GM18873 (cell line): ENCODE data around the gene FLYWCH2.

Experiments
- ATAC-seq: cut with Tn5 transposase; IDR thresholded peaks from one replicate; pipeline ENCODE4 v1.9.1; 2021; ENCODE audit warnings: mild to moderate bottlenecking, moderate library complexity, moderate number of reproducible peaks; ENCODE audit not compliant: unreplicated experiment, low FRiP score

Gene FLYWCH2

GRCh38 chr16:2852731-2853507, 30.1 kb upstream of the FLYWCH2 start:
- ATAC-seq: no peak

GRCh38 chr16:2853531-2854073, 29.4 kb upstream of the FLYWCH2 start:
- no peak for ATAC-seq

GRCh38 chr16:2854700-2855309, 28.2 kb upstream of the FLYWCH2 start:
- no peak for ATAC-seq

DNA sequence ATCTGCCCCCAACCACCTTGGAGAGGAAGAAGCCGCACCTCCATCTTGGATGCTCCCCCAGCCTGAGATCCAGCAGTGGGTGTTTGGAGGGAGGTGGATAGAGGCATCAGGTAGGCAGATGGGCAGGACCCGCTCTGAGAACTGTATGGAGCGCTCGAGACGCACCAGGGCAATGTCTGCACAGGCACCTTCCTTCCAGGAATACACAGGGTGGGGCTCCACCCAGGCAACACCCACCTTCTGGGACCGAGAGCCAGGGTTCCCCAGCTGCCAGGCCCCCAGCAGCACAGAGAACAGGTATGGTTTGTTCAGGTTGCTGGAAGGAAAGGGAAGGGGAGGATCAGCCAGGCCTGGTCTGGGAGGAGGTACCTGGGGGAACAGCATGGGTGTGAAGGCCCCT, 27.5 kb upstream of the FLYWCH2 start:
- no peak for ATAC-seq

DNA sequence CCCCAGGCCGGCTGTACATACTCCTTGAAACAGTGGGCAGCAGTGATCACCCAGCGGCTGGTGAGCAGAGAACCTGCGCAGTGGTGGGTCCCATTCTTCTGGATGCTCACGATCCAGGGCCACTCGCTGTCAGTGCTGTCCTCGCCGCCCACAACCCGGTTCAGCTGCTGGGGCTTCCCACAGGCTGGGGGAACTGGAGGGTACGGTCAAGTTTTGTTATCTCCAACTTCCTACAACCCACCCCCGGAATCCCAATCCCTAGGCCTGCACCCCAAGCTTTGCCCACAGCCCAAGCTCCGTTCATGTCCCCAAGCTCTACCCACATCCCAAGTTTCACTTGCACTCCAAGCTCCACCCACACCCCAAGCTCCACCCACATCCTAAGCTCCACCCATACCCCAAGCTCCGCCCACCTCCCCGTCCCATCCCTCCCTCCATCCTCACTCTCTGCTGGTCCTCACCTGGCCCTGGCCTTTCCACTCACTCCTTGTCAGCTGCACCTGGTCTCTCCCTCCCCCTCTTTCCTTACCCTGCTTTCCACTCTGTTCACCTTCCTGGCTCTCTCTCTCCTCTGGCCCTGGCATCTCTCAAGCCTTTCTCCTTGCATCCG, 26.8 kb upstream of the FLYWCH2 start:
- ATAC-seq: no peak

DNA sequence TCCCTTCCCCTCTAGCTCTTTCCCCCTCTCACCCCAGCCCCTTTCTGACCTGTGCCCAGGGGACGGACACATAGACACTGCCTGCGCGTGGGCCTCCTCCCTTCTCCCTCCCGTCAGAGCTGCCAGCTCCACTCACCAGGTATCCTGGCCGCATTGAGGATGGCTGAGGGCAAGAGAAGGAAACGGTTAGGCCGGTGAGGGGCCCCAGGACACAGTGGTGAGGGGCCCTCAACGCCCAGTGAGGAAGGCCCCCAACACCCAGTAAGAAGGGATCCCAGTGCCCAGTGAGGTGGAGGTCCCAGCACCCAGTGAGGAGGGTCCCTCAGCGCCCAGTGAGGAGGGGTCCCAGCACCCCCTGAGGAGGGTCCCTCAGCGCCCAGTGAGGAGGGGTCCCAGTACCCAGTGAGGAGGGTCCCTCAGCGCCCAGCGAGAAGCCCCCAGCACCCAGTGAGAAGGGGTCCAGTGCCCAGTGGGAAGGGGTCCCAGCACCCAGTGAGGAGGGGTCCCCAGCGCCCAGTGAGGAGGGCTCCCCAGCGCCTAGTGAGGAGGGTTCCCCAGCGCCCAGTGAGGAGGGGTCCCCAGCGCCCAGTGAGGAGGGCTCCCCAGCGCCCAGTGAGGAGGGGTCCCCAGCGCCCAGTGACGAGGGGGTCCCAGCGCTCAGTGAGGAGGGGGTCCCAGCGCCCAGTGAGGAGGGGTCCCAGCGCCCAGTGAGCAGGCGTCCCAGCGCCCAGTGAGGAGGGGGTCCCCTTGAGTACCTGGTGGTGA, 26.1 kb upstream of the FLYWCH2 start:
- no peak for ATAC-seq

DNA sequence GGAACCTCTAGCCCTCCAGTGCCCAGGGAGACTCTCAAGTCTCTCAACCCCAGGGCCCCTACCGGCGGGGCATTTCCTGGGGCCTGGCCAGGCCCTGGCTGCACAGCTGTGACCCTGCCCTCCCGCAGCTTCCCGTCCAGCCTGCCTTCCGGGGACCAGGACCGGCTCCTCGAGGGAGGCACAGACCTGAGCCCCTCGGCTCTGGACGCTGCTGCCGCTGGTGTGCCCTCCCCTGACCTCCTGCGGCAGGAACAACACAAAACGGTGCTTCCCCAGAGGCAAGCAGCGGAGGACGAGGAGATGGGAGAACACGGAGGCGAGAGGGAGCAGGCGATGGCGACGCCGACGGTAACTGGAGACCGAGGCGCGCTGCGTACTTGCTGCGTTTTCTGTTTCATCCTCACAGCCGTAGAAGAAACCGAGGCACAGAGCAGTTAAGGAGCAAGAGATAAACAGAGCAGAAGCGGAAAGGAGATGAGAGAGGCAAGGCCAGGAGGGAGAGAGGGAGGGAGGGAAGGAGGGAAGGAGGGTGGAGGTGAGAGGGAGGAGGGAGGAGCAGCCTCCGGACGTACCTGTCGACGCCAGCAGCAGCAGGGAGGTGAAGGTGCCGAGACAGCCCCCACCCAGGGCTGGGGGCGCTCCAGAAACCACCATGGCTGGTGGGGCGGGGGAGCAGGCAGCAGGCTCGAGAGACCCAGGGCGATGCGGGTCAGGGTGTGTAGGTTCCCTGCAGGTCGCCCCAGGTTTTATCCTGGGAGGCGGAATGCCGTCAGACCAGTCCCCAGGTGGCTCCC, 25.4 kb upstream of the FLYWCH2 start, which contains the start of gene PRSS22:
Gene PRSS22, minus strand, starts transcription at position 720 of the 794 bp plus-strand sequence. Its CDS starts 66 bp downstream, at position 654.
- ATAC-seq: no peak

GRCh38 chr16:2858245-2859025, 24.6 kb upstream of the FLYWCH2 start:
- no peak for ATAC-seq

DNA sequence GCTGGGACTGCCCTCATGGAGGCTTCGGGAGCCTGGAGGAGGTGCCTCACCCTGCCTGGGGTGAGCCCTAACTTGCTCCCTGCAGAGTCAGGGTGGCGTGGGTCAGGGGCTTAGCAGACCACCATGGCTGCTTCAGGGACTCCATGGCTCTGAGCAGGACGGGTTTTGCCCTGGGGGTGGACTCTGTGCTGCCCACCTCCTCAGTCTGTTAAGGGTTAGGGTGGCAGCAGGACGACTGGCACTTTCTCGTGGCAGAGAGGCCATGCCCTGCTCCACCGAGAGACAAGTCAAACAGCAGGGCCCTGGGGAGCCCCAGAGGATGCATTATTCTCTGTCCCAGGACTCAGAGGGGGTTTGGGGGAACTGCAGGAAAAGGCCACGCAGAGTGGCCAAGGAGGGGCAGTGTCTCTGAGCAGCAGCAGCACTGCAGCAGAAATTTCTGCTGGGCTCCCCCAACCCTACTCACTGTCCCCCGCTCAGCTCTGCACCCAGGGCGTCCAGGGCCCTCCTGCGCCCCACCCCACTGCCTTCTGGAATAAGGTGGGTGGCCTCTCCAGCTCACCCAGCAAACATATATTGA, 23.2 kb upstream of the FLYWCH2 start:
- no peak for ATAC-seq

DNA sequence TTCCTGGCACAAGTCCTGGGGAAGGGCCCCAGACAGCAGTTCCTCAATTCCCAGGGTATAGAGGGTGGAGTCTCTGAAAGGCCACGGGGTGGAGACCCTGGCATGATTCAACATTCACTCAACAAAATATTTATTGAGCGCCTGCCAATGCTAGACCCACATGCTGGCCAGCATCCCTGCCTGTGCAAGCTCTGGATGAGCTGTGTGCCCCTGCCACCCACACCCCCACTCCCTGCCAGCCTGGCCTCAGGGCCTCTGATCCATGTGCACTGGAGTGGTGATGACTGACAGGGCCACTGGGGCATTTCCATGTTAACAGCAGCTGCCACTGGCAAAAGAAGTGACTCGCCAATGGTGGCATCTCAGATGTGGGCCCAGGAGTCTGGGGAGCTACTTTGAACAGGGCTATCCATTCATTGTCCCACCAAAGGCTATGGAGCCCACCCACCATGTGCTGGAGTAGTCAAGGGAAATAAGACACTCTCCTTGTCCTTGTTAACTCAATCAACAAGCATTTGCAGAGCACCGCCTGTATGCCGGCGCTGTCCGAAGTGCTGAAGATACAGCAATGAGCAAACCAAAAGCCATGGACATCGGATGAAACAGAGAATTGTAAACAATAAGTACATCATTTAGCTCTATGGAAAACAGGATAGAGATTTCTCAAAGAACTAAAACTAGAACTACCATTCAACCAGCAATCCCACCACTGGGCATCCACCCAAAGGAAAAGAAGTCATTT, 22.0 kb upstream of the FLYWCH2 start:
- no peak for ATAC-seq

- ATAC-seq: no peak
Measured at GRCh38 chr16:2865651-2866050, 17.4 kb upstream of the FLYWCH2 start.

DNA sequence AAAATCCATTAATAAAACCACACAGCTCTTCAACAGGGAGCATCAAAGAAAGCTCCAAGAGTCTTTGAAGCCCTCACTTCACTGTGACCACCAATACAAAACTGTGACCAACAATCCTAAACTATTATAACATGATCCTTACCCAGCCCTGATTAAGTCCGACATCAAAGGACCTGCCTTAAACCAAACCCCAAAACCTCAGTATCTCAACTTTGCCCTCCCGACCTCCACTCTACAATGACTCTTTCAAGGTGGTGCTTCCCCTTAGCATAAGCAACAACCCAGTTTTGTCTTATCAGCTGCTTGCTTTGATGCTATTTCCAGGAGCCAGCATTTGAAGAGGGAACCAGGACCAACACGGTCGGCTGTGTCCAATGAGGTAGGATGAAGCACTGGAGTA, 16.6 kb upstream of the FLYWCH2 start:
- ATAC-seq: no peak

GRCh38 chr16:2867661-2867986, 15.4 kb upstream of the FLYWCH2 start:
- ATAC-seq: no peak

DNA sequence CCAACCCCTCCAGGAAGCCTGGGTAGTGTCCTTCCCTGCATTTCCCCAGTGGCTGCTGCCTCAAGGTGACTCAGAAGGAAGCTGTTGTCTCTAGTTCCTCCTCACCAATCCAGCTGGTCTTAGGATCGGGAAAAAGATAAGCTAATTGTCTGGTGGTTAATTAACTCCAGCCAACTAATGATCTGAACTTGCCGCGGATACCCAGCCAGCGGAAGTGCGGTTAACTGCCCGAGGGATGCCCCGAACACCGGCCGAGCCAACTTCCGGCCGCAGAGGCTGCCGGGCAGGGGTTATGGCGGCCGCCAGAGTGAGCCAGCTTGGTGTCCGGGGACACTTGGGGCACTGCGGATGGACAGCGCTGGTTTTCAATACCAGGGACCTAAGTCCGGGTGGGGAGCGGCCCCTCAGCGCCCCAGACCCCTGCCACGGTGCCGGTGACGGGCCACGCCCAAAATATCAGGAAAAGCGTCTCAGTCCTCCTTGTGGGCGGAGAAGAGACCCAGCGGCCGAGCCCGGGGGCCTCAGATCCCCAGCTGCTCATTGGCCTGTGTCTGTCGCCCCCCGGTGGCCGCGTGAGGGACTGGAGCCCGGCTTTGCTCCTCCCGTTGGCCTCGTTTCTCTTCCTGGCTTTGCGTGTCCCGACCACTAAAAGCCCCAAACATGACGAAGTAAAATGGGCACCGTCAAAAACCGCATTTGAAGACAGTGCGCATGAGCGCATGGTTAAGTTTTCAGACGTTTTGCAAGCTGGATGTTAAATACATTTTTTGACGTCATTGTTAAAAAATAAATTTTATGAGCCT, 14.8 kb upstream of the FLYWCH2 start:
- ATAC-seq: peak; percentile 70

GRCh38 chr16:2871926-2872325, 11.1 kb upstream of the FLYWCH2 start:
- ATAC-seq: no peak

GRCh38 chr16:2874032-2874911, 8.7 kb upstream of the FLYWCH2 start:
- no peak for ATAC-seq
